Kidney epithelial cell (primary cell): ENCODE data around the gene BPTF. TPM values are rescaled to one million over a fixed set of nuclear protein-coding genes. Genes with fewer than 3 reads are reported as not detected.

Source experiments
- DNase-seq: peaks from one replicate; pipeline ENCODE4 v3.0.0-alpha.2; 2010; ENCODE audit warnings: low read depth
- H3K27me3 ChIP-seq: 2 replicates; pipeline ENCODE4 v1.6.0; 2011; ENCODE audit warnings: low read length; ENCODE audit not compliant: control insufficient read depth, insufficient read depth
- H3K36me3 ChIP-seq: 2 replicates; pipeline ENCODE4 v1.5.1; 2011; ENCODE audit warnings: low read length; ENCODE audit not compliant: control insufficient read depth, insufficient read depth
- H3K4me3 ChIP-seq: 2 replicates; pipeline ENCODE4 v1.5.1; 2011; ENCODE audit warnings: low read depth, mild to moderate bottlenecking, control low read depth, low read length
- CTCF ChIP-seq: IDR thresholded peaks from 2 replicates; pipeline ENCODE4 v1.5.1; 2011; ENCODE audit warnings: mild to moderate bottlenecking, moderate library complexity, low read length, control low read depth, inconsistent platforms; ENCODE audit not compliant: insufficient read depth, poor library complexity, severe bottlenecking
- total RNA-seq: library from RNA; depleted of rRNA; stranded (reverse); fragments of >200 nt; gene quantifications from 2 replicates; pipeline ENCODE4 v1.2.3, GENCODE V29; 2015

The BPTF gene, protein sequence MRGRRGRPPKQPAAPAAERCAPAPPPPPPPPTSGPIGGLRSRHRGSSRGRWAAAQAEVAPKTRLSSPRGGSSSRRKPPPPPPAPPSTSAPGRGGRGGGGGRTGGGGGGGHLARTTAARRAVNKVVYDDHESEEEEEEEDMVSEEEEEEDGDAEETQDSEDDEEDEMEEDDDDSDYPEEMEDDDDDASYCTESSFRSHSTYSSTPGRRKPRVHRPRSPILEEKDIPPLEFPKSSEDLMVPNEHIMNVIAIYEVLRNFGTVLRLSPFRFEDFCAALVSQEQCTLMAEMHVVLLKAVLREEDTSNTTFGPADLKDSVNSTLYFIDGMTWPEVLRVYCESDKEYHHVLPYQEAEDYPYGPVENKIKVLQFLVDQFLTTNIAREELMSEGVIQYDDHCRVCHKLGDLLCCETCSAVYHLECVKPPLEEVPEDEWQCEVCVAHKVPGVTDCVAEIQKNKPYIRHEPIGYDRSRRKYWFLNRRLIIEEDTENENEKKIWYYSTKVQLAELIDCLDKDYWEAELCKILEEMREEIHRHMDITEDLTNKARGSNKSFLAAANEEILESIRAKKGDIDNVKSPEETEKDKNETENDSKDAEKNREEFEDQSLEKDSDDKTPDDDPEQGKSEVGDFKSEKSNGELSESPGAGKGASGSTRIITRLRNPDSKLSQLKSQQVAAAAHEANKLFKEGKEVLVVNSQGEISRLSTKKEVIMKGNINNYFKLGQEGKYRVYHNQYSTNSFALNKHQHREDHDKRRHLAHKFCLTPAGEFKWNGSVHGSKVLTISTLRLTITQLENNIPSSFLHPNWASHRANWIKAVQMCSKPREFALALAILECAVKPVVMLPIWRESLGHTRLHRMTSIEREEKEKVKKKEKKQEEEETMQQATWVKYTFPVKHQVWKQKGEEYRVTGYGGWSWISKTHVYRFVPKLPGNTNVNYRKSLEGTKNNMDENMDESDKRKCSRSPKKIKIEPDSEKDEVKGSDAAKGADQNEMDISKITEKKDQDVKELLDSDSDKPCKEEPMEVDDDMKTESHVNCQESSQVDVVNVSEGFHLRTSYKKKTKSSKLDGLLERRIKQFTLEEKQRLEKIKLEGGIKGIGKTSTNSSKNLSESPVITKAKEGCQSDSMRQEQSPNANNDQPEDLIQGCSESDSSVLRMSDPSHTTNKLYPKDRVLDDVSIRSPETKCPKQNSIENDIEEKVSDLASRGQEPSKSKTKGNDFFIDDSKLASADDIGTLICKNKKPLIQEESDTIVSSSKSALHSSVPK (N-terminal part only)
- 41.3 and 48.5 TPM in 2 replicates for total RNA-seq

GRCh38 chr17:67824735-67825626 is at the start of gene BPTF:
TSS of gene BPTF (plus strand) at chr17:67825503. CDS start at chr17:67825725, 222 bp downstream.
- TF ChIP-seq CTCF = peak; percentile 22
- DNase-seq = peak; percentile 45
- peak within 1 kb of the TSS; percentile 85 for H3K4me3 ChIP-seq
- H3K27me3 ChIP-seq = no peaks in the 10 kb centered on the region
- H3K36me3 ChIP-seq = no peaks in the 10 kb centered on the region

DNA sequence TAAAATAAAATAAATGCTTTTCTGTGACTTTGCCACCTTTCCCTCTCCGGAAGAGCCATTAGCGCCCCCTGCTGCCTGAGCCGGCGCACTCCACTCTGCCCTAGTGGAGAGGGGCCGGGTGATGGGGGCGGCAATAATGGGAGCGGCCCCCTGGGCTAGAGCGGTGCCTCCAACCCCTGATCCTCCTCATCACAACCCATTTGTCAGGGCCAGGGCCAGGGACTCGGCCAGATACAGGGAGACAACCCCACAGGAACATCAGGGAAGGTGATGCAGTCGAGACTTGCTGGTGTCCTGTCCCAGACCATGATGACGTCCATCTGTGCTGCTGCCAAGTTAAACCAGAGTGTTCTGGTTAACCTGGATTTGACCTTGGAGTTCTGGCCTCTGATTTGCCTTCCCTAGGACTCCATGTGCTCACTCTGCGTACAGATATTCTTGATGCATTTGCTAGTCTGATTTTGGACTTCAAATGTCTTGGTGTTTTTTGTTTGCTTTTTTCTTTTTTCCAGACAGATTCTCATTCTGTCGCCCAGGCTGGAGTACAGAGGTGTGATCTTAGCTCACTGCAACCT is 46.1 kb upstream of the BPTF start:
- no peak for DNase-seq

GRCh38 chr17:67784364-67785121 is 40.8 kb upstream of the BPTF start:
- no peak overlapping the region for H3K4me3 ChIP-seq
- TF ChIP-seq CTCF = no peak
- no peaks in the 10 kb centered on the region for H3K27me3 ChIP-seq
- H3K36me3 ChIP-seq = no peaks in the 10 kb centered on the region
- DNase-seq = no peak

More for the DNA sequence above, 46.1 kb upstream of the BPTF start:
- Histone ChIP-seq H3K4me3 (no peak overlapping the region), H3K36me3 (no peaks in the 10 kb centered on the region), H3K27me3 (no peaks in the 10 kb centered on the region)
- peak; percentile 64 for TF ChIP-seq CTCF

- no peak for TF ChIP-seq CTCF
- DNase-seq = no peak
- Histone ChIP-seq H3K4me3 (no peak overlapping the region), H3K27me3 (no peaks in the 10 kb centered on the region), H3K36me3 (no peaks in the 10 kb centered on the region)
Measured at GRCh38 chr17:67785122-67785477, 40.2 kb upstream of the BPTF start.
